Measurements from ENCODE around the gene CENPX. TPM values are rescaled to one million over a fixed set of nuclear protein-coding genes. Genes with fewer than 3 reads are reported as not detected.

Gene CENPX
- total RNA-seq, 2 experiments from 2014 or later, result 57.3 to 73.0 TPM

GRCh38 chr17:81999976-82000802, 22.5 kb downstream of the CENPX start:
- ChIA-PET CTCF (no interaction called here), POLR2A (no interaction called here)
- H3K4me3 Mint-ChIP-seq, result no peak overlapping the region
- no peaks in the 10 kb centered on the region for H3K9me3 Mint-ChIP-seq
- H3K4me1 Mint-ChIP-seq, result no peaks in the 10 kb centered on the region
- H3K27me3 Mint-ChIP-seq, result no peaks in the 10 kb centered on the region
- DNase-seq, result no peak
- no peaks in the 10 kb centered on the region for H3K36me3 Mint-ChIP-seq (ENCODE audit: low read depth)
- no peak overlapping the region for H3K27ac Mint-ChIP-seq

DNA sequence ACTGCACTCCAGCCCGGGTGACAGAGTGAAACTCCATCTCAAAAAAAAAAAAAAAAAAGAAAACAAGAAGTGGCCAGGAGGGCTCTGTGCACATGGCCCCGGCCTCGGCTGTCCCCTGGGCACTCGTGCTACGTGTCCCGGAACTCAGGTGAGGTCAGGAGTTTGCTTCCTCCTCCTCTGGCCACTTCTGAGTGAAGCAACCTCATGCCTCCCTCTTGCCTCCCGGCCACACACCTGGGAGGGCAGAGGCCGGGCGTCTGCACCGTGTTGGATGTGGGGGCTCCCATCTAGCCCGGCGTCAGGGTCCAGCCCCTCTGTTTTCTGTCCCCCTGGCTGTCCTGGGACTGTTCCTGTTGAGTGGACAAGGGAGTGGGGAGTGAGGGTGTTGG, 23.1 kb downstream of the CENPX start:
- POLR2A ChIA-PET, result no interaction called here

GRCh38 chr17:81998691-81999438, 23.8 kb downstream of the CENPX start:
- Mint-ChIP-seq H3K36me3 (ENCODE audit: low read depth) (no peaks in the 10 kb centered on the region), H3K4me3 (no peak overlapping the region), H3K27ac (no peak overlapping the region), H3K27me3 (no peaks in the 10 kb centered on the region), H3K9me3 (no peaks in the 10 kb centered on the region), H3K4me1 (no peaks in the 10 kb centered on the region)
- DNase-seq, result no peak
- CTCF ChIA-PET, result interaction anchor here (0.5 kb wide), 1 partner anchor 13 kb away, joined by 3 read pairs; no protein-coding TSS in a partner anchor
- POLR2A ChIA-PET, result no interaction called here

More for the DNA sequence above, 23.1 kb downstream of the CENPX start:
- Mint-ChIP-seq H3K9me3 (no peaks in the 10 kb centered on the region), H3K36me3 (ENCODE audit: low read depth) (no peaks in the 10 kb centered on the region), H3K27me3 (no peaks in the 10 kb centered on the region), H3K4me3 (no peak overlapping the region), H3K4me1 (no peaks in the 10 kb centered on the region), H3K27ac (no peak overlapping the region)
- CTCF ChIA-PET, result no interaction called here
- DNase-seq, result no peak

DNA sequence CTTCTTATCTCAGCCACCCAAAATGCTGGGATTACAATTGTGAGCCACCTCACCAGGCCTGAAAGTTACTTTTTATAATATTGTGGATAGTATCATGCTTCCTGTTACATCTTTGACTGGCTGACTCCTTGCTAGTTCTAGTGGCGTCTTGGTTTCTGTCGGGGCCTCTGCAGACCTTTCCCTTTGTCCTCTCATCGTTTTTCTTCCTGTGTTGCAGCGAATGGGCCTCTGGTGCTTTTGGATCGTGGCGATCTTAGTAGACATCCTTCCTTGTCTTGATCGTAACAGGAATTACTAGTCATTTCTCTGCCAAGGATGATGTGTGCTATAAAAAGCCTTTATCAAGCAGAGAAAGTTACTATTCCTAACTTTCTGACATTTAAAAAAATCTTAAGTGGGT, 24.5 kb downstream of the CENPX start:
- Mint-ChIP-seq H3K36me3 (ENCODE audit: low read depth) (no peaks in the 10 kb centered on the region), H3K4me1 (no peaks in the 10 kb centered on the region), H3K27me3 (no peaks in the 10 kb centered on the region), H3K4me3 (no peak overlapping the region), H3K9me3 (no peaks in the 10 kb centered on the region), H3K27ac (no peak overlapping the region)
- ChIA-PET CTCF (no interaction called here), POLR2A (no interaction called here)
- no peak for DNase-seq

DNA sequence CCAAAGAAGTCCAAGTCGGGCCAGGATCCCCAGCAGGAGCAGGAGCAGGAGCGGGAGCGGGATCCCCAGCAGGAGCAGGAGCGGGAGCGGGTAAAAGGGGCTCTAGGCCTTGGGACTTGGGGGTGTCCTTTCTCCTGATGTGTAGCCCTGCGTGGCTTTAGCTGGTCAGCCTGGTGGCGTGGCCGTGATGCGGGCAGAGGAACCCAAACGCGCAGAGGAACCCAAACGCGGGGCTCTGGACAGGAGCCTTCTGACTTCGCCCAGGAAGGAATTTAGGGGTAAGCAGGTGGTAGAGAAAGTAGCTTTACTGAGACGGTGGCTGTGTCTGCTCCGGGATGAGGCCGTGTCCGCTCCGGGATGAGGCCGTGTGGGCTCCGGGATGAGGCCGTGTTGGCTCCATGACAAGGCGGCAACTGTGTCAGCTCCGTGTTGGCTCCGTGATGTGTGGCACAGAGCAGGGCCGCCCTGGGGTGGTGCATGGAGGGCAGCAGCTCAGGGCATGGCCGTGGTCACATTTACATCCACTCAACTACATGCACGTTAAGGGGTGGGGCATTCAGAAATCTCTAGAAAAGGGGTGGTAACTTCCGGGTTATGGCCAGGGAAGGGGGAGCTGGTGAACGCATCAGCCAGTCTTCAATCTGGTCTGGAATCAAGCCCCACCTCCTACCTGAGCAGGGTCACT, 25.8 kb downstream of the CENPX start:
- H3K27me3 Mint-ChIP-seq, result no peaks in the 10 kb centered on the region
- ChIA-PET POLR2A (no interaction called here), CTCF (interaction anchor here (0.9 to 2.4 kb wide), 3 partner anchors 11 to 37 kb away, joined by 4 to 10 read pairs (median 6); no protein-coding TSS in a partner anchor)
- no peak overlapping the region for H3K27ac Mint-ChIP-seq
- no peaks in the 10 kb centered on the region for H3K9me3 Mint-ChIP-seq
- H3K4me3 Mint-ChIP-seq, result no peak overlapping the region
- H3K4me1 Mint-ChIP-seq, result no peaks in the 10 kb centered on the region
- no peaks in the 10 kb centered on the region for H3K36me3 Mint-ChIP-seq (ENCODE audit: low read depth)
- no peak for DNase-seq

DNA sequence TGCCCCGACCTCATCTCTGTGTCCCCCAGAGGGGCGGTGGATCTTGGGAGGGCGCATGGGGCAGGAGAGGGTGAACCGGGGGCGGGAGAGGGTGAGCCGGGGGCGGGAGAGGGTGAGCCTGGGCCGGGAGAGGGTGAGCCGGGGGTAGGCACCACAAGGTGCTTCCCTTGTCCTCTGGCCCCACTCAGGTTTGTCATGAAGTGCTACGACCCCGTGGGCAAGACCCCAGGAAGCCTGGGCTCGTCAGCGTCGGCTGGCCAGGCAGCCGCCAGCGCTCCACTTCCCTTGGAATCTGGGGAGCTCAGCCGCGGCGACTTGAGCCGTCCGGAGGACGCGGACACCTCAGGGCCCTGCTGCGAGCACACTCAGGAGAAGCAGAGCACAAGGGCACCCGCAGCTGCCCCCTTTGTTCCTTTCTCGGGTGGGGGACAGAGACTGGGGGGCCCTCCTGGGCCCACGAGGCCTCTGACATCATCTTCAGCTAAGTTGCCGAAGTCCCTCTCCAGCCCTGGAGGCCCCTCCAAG, 26.4 kb downstream of the CENPX start:
- H3K9me3 Mint-ChIP-seq, result no peaks in the 10 kb centered on the region
- no peak overlapping the region for H3K27ac Mint-ChIP-seq
- no peaks in the 10 kb centered on the region for H3K4me1 Mint-ChIP-seq
- H3K36me3 Mint-ChIP-seq (ENCODE audit: low read depth), result no peaks in the 10 kb centered on the region
- POLR2A ChIA-PET, result no interaction called here
- H3K27me3 Mint-ChIP-seq, result no peaks in the 10 kb centered on the region
- DNase-seq, result no peak
- no peak overlapping the region for H3K4me3 Mint-ChIP-seq
- CTCF ChIA-PET, result interaction anchor here (0.9 to 2.4 kb wide), 3 partner anchors 10 to 37 kb away, joined by 4 to 10 read pairs (median 6); no protein-coding TSS in a partner anchor

- Mint-ChIP-seq H3K27me3 (no peaks in the 10 kb centered on the region), H3K9me3 (no peaks in the 10 kb centered on the region), H3K36me3 (ENCODE audit: low read depth) (no peaks in the 10 kb centered on the region), H3K4me3 (no peak overlapping the region), H3K27ac (no peak overlapping the region), H3K4me1 (peaks cover 2% of the 10 kb centered on the region)
- no peak for DNase-seq
- ChIA-PET POLR2A (no interaction called here), CTCF (interaction anchor here (2.4 kb wide), 1 partner anchor 36 kb away, joined by 10 read pairs; no protein-coding TSS in a partner anchor)
These were observed 27.0 kb downstream of the CENPX start for GRCh38 chr17:81995463-81996231.

- ChIA-PET POLR2A (no interaction called here), CTCF (interaction anchor here (1.1 kb wide), 1 partner anchor 231 kb away, joined by 5 read pairs; no protein-coding TSS in a partner anchor)
- no peaks in the 10 kb centered on the region for H3K36me3 Mint-ChIP-seq (ENCODE audit: low read depth)
- no peaks in the 10 kb centered on the region for H3K27me3 Mint-ChIP-seq
- no peak overlapping the region for H3K27ac Mint-ChIP-seq
- H3K4me3 Mint-ChIP-seq, result no peak overlapping the region
- DNase-seq, result no peak
- peaks cover 2% of the 10 kb centered on the region for H3K4me1 Mint-ChIP-seq
- no peaks in the 10 kb centered on the region for H3K9me3 Mint-ChIP-seq
These were observed 27.9 kb downstream of the CENPX start for GRCh38 chr17:81994593-81995462.

DNA sequence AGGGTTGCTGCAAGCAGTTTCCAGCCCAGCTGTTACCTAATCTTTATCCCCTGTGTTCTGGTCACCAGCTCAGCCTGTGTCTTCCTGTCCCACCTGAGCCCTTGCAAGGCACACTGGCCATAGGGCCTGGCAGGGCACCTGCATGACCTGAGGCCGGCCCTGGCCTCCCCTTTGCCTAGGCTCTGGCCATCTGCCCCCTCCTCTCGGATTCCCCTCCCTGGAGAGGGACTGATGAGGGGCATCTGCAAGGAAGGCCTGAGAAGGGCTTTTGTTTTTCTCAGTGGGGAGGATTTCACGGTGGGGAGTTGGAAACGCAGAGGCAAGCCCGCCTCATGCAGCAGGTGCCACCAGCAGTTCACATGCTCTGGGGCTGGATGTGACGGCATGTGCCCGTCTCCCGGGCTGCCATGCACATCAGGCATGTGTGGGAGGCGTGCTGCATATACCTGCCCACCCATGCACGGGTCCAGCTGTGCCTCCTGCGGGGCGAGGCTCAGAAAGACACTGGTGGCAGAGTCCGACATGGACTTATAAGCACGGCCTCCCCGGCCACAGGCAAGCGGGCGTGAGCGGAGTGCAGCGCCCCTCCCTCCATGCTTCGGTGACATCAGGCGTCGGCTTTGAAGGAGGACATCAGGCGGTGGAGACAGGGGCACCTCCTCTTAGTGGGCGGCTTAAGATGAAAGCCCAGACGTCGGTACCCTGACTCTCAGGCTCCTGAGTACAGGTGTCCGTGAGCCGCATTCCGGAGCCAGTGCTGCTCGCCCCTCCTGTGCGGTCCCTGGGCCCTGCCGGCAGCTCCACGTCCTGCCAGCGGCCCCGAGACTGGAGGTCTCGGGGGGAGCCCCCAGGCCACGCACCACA, 28.7 kb downstream of the CENPX start:
- H3K27ac Mint-ChIP-seq, result no peak overlapping the region
- no peaks in the 10 kb centered on the region for H3K9me3 Mint-ChIP-seq
- CTCF ChIA-PET, result interaction anchor here (1.1 kb wide), 1 partner anchor 232 kb away, joined by 5 read pairs; no protein-coding TSS in a partner anchor
- H3K4me3 Mint-ChIP-seq, result no peak overlapping the region
- H3K4me1 Mint-ChIP-seq, result peaks cover 2% of the 10 kb centered on the region
- H3K27me3 Mint-ChIP-seq, result no peaks in the 10 kb centered on the region
- DNase-seq, result no peak
- no peaks in the 10 kb centered on the region for H3K36me3 Mint-ChIP-seq (ENCODE audit: low read depth)
- POLR2A ChIA-PET, result no interaction called here

- DNase-seq, result no peak
- H3K4me1 Mint-ChIP-seq, result peaks cover 2% of the 10 kb centered on the region
- no peaks in the 10 kb centered on the region for H3K9me3 Mint-ChIP-seq
- no peaks in the 10 kb centered on the region for H3K27me3 Mint-ChIP-seq
- no peak overlapping the region for H3K27ac Mint-ChIP-seq
- ChIA-PET POLR2A (no interaction called here), CTCF (interaction anchor here (0.5 kb wide), 1 partner anchor 438 kb away, joined by 3 read pairs; no protein-coding TSS in a partner anchor)
- no peak overlapping the region for H3K4me3 Mint-ChIP-seq
- peaks cover 1% of the 10 kb centered on the region for H3K36me3 Mint-ChIP-seq (ENCODE audit: low read depth)
These were observed 30.2 kb downstream of the CENPX start for GRCh38 chr17:81992306-81993102.
